Erythroblast (primary cell): ENCODE results near the gene PTPRD.

ENCODE experiments used
- GATA1 ChIP-seq: IDR thresholded peaks from 2 replicates; pipeline ENCODE4 v1.6.1; 2011; ENCODE audit warnings: low read depth, mild to moderate bottlenecking, control low read depth, low read length, moderate library complexity
- POLR2A ChIP-seq: IDR thresholded peaks from 2 replicates; pipeline ENCODE4 v1.6.1; 2011; ENCODE audit warnings: mild to moderate bottlenecking, low read length

- TF ChIP-seq POLR2A (no peak), GATA1 (no peak)
Observed at GRCh38 chr9:8292657-8293056, 2320.1 kb downstream of the PTPRD start.
